WI38 (cell line): Measurements from ENCODE around the gene BICRA.

Source experiments
- H3K4me3 ChIP-seq: 2 replicates; pipeline ENCODE4 v1.5.1; 2011; ENCODE audit warnings: low read depth, mild to moderate bottlenecking, control low read depth, low read length
- CTCF ChIP-seq: IDR thresholded peaks from 2 replicates; pipeline ENCODE4 v1.5.1; 2012; ENCODE audit warnings: low read depth, mild to moderate bottlenecking, control low read depth, low read length

Gene BICRA

DNA sequence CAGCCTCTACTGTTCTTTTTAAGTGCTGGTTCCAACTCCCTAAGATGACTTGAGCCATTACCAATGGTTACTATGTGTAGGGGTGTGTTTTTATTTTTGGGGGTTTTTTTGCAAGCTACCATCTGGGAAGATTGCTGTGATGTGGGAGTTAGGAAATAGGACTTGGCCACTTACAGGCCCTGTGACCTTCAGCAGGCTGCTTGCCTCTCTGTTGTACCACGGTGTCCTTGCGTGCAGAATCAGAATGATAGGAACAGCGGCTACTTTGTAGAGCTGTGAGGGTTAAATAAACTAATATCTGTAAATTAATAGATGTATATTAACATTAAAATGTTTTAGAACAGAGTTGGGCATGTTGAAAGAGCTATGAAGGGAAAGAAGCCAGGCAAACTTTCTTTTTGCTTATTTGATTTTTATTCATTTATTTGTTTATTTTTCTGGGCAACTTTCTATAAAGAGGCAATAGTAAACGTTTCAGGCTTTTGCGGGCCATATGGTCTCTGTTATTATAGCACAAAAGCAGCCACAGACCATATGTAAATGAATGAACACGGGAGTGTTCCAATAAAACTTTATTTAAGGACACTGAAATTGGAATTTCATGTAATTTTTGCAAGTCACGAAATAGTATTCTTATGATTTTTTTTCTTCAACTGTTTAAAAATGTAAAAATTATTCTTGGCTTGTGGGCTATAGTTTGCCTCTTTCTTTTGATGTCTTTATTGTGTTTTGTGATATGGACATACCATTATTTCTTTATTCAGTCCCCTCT, 77.9 kb downstream of the BICRA start:
- TF ChIP-seq CTCF = no peak

DNA sequence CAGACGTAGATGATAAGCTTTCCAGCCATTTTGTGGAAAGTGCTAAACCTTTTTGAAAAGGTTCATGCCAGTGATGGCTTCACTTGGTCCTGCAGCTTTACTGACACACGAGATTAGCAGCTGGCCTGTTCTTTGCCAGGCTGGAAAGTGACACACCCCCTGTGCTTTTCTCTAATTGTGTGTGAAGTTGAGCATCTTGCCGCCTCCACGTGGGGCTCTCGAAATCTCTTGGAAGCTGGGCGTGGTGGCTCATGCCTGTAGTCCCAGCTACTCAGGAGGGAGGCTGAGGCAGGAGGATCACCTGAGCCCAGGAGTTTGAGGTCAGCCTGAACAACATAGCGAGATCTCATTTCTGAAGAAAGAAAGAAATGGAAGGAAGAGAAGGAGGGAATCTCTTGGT, 79.0 kb downstream of the BICRA start:
- no peak for TF ChIP-seq CTCF
- no peak overlapping the region for H3K4me3 ChIP-seq

More for the DNA sequence above, 77.9 kb downstream of the BICRA start:
- no peak overlapping the region for H3K4me3 ChIP-seq

DNA sequence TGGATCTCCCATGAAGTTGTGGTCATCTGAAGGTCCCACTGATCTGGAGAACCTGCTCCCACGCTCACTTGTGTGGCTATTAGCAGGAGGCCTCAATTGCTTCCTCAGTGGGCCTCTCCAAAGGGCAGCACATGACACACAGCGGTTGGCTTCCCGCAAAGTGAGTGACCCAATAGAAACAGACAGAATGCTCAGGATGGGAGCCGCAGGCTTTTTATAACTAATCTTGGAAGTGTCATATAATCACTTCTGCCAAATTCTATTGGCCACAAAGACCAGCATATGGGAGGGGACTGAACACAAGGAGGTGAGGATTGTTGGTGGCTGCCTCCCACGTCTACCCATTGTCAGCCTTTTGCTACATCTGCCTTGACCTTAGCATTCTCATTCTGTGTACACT, 82.2 kb downstream of the BICRA start:
- TF ChIP-seq CTCF = no peak
- H3K4me3 ChIP-seq = no peak overlapping the region

- H3K4me3 ChIP-seq = no peak overlapping the region
- no peak for TF ChIP-seq CTCF
Measured at GRCh38 chr19:47691782-47692181, 82.8 kb downstream of the BICRA start.

GRCh38 chr19:47693489-47693888, 84.6 kb downstream of the BICRA start:
- TF ChIP-seq CTCF = no peak
- no peak overlapping the region for H3K4me3 ChIP-seq

DNA sequence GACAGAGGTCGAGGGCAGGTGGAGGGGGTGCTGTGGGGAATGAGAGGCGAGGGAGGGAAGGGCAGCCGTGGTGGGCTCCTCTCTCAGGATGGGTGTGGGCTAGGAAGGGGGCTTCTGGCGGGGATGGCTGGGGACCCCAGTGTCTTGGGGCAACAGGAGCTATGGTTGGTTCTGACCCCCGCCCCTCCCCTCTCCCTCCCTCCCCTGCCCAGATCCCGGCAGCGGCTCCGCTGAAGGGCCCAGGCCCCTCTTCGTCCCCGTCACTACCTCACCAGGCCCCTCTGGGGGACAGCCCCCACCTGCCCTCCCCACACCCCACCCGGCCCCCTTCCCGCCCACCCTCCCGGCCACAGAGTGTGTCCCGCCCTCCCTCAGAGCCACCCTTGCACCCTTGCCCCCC, 85.0 kb downstream of the BICRA start:
- TF ChIP-seq CTCF = no peak
- H3K4me3 ChIP-seq = no peak overlapping the region

- TF ChIP-seq CTCF = no peak
- no peak overlapping the region for H3K4me3 ChIP-seq
Measured at GRCh38 chr19:47694466-47695273, 85.7 kb downstream of the BICRA start.
